HG02642 (cell line): ENCODE data around the gene CECR2.

Source experiments
- ATAC-seq: cut with Tn5 transposase; IDR thresholded peaks from one replicate; pipeline ENCODE4 v1.9.1; 2021; ENCODE audit warnings: mild to moderate bottlenecking; ENCODE audit not compliant: unreplicated experiment, poor library complexity

CECR2 gene

DNA sequence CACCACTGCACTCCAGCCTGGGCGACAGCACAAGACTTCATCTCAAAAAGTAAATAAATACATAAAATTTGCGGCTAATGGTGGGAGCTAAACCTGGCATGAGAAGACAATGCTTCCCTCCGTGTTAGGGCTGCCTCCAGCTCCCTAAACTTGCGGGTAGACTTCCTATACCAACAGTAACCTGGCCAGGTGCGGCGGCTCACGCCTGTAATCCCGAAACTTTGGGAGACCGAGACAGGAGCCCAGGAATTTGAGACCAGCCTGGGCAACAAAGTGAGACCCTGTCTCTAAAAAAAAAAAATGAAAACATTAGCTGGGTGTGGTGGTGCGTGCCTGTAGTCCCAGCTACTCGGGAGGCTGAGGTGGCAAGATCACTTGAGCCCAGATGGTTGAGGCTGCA is 219.3 kb downstream of the CECR2 start:
- ATAC-seq = no peak

DNA sequence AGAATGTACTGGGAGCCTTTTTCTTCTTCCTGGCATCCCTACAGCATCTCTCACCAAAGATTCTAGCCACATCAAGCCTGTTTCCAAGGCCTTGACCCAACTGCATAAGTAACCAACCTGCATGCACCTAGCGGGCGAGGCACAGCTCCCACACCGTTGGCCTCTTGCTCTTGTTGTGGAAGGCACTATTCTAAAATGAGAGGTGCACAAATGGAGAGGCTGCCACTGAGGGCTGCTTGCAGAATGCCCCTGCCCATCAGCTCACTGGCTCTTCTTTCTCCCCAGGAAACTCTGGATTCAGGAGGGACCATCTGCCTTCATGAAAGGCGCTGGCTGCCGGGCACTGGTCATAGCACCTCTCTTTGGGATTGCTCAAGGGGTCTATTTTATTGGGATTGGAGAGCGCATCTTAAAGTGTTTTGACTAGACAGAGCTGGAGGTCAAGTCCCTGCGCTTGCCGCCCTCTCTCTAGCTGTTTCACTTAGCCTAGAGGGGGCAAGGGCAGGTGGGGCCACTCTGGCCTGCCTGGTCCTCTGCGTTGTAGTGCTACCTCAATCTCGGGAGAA is 220.6 kb downstream of the CECR2 start:
- no peak for ATAC-seq

DNA sequence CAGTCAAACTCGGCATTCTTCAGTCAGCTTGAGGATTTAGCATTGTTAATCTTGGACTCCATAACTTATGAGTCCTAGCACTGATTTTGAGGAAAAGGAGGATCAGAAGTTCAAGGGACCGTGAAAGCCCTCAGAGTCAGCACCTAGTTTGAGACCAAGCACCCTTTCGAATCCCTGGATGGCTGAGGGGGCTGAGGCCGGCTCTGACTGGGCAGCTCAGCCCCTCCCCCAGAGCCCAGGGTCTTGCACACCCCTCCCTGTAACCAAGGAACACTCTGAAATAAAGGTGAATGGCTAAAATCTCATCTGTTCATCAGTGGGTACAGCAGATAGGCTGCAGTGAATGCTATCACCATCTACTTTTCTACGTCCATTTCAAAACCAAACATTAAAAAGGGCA is 221.3 kb downstream of the CECR2 start:
- ATAC-seq = no peak

DNA sequence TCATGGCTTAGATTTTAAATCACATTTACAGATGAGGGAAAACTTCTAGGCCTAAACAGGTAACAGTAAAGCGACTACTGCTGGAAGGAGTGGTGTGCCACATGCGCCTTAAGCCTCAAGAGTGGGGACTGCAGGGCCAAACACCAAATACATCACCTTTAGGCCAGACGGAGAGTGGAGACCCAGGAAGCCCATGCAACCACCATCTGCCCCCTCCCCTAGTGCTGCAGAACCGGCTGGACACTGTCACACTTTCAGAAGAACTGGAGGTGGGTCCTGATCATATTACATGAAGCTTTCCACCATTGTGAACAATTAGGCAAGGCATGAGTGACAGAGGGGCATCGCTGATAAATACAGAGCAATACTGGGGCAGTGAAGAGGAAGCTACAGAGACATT is 222.9 kb downstream of the CECR2 start:
- no peak for ATAC-seq

DNA sequence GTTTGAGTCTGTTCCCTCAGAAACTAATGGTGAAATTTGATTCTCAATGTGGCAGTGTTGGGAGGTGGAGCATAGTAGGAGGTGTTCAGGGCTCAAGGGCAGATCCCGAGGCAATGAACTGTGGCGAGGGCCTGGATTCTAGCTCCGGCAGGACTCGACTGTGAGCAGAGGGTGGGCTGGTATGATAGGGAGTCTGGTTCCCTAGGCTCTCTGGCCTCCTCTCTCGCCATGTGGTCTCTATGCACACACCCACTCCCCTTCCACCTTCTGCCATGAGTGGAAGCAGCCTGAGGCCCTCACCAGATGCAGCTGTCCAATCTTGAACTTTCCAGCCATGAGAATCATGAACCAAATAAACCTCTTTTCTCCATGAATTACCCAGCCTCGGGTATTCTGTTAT is 227.0 kb downstream of the CECR2 start:
- no peak for ATAC-seq

DNA sequence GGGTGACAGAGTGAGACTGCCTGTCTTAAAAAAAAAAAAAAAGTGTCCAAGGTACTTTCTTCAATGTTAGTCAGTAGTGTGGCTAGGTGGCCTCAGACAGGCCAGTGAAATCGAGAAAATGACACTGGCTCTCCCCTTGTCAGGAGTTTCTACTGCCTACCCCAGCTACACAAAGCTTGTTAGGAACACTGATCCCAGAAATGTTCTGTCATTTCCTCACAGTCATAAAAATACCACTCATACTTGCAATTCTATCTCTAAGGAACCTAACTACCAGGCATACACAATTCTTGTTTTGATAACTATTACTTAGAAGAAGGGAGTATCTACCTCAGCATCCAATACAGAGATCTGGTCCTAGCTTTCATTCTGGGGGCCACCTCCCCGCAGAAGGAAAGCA is 228.0 kb downstream of the CECR2 start:
- no peak for ATAC-seq

DNA sequence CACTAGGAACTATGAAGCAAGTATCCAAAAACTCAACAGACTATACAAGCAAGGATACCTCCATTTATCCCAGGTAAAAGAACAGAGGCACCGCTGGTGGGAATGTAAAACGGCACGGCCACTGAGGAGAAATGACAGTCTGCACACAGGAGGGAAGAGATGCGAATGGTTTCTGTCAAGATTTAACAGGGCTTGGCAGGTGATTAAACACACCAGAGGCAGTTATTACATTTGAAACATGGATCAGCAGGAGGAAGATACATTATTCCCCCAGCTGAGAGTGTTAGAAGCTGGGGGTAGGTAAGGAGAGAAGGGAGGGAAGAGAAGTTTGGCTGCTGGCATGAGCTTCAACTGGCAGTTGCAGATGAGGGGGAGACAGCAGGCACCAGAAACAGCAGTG is 229.1 kb downstream of the CECR2 start:
- no peak for ATAC-seq

DNA sequence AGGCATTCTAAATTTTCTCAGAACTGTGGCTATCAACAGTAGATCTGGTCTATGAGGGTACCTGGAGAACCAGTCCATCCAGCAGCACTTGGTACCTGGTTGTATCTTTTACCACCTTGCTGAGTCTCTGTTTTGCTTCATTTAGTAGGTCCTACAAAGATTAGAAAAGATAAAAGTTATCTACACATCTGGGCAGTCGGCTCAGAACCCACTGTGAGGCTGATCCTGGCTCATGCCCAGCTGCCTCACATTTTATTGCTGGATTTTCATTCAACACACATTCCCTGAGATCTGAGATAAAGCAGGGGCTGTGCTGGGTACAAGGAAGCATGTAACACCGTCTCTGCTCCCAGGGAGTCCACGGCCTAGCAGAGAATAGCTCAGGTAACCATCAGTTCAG is 231.8 kb downstream of the CECR2 start:
- no peak for ATAC-seq

DNA sequence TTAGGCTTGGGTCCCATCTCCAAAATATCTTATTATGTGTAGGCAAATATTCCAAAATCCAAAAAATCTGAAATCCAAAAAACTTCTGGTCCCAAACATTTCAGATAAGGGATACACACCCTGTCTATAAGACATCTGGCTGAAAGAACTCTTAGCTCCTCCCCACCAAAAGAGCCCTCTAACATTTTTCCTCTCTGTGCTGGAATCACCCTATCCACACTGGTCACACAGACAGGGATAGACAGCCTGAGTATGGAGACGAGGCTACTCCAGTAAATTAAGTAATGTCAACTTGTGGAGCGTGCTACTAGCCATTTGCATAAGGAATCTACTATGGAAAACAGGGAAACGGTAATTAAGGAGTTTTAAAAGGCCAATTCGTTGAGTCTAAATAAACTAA is 234.4 kb downstream of the CECR2 start:
- no peak for ATAC-seq

DNA sequence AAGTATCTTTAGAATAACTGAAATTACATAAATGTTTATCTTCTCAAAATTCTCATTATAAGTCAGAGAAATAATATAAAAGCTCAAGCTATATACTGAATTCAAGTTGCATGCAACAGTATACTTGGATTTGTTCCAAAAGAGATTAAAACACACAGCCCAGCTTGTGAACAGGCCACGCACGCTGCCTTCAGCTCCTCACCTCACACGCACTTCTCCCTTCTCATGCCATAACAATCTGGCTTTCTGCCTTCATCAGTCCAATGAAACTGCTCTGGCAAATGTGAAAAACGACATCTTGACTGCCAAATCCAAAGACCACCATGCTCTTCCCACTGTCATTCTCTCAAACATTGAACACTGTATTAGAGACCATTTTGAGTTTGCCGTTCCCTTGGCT is 237.2 kb downstream of the CECR2 start:
- no peak for ATAC-seq
